HFFc6 (cell line): Measurements from ENCODE around the gene CDIPT. TPM values are rescaled to one million over a fixed set of nuclear protein-coding genes. Genes with fewer than 3 reads are reported as not detected.

Experiments used
- DNase-seq: peaks from one replicate; pipeline ENCODE4 v3.0.0-alpha.2; 2018
- H3K27ac Mint-ChIP-seq: 2 replicates; pipeline ENCODE4 v1.8.0; 2020; ENCODE audit warnings: mild to moderate bottlenecking, mixed read lengths
- H3K27me3 Mint-ChIP-seq: 2 replicates; pipeline ENCODE4 v1.8.0; 2021; ENCODE audit warnings: mild to moderate bottlenecking, moderate library complexity, mixed read lengths; ENCODE audit not compliant: insufficient read depth
- H3K36me3 Mint-ChIP-seq: 2 replicates; pipeline ENCODE4 v1.8.0; 2021; ENCODE audit warnings: low read depth, mixed read lengths
- H3K4me1 Mint-ChIP-seq: 2 replicates; pipeline ENCODE4 v1.8.0; 2020; ENCODE audit warnings: low read depth, mixed read lengths
- H3K4me3 Mint-ChIP-seq: 2 replicates; pipeline ENCODE4 v1.8.0; 2020; ENCODE audit warnings: mild to moderate bottlenecking, moderate library complexity, mixed read lengths
- H3K9me3 Mint-ChIP-seq: 2 replicates; pipeline ENCODE4 v1.8.0; 2020; ENCODE audit warnings: mild to moderate bottlenecking, mixed read lengths
- total RNA-seq, 6 experiments: library from RNA; stranded (reverse); fragmentation: NEBNext Ultra II Directional; extraction: Animal tissue kit (Norgen Biotek cat#: 25700); gene quantifications; 2 replicates in 1 of 6; 3 replicates in 5 of 6; pipeline ENCODE4 v1.2.3, GENCODE V29; 2021
- TF ChIP-seq, protein P1 (sequence below): fragments of 200-600 bp; sonication (generic); IDR thresholded peaks from 2 replicates; pipeline ENCODE4 v1.5.0; 2021; ENCODE audit warnings: antibody characterized with exemption, mild to moderate bottlenecking

The CDIPT gene
- total RNA-seq, 6 experiments from 2014 or later = 82.6 to 115 (median 94.7) TPM

DNA sequence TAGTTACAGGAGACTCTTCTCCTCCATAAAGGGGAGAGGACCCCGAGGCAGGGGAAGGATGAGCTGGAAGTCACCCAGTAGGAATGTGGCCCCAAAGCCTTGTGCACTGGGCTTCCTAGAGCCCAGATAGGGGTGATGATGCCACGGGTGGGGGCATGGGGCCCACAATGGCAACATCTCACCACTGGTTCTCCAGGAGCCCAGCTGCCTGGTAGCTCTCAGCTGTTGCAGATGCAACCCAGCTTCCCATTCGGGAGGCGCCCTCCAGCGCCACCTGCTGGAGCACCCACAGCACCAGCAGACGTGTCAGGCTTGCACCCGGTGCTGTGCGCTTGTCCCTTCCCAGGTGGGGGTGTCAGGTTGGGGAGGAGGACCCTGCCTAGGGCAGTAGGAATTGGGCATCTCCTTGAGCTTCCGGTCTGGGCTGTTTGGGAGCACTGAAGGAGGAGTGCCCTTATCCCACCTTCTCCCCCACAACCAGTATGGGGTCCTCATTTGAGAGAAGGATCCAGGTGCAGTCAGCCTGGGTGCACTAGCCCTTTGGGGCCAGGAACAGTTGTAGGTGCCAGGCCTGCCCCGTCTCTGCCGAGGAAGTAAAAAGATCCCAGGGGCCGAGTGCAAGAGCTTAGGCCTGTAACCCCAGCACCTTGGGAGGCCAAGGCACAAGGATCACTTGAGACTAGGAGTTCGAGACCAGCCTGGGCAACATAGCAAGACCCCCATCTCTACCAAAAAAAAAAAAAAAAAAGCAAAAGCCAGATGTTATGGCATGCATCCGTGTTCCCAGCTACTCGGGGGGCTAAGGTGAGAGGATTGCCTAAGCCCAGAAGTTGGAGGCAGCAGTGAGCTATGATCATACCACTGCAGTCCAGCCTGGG is 14.4 kb downstream of the CDIPT start:
- Mint-ChIP-seq H3K4me1 (no peaks in the 10 kb centered on the region), H3K27ac (peak overlapping the region; percentile 29; the same call in 1 of the 2 replicates), H3K27me3 (peaks cover 7% of the 10 kb centered on the region), H3K4me3 (no peak overlapping the region), H3K9me3 (no peaks in the 10 kb centered on the region), H3K36me3 (peaks cover 39% of the 10 kb centered on the region)
- TF ChIP-seq, protein P1, sequence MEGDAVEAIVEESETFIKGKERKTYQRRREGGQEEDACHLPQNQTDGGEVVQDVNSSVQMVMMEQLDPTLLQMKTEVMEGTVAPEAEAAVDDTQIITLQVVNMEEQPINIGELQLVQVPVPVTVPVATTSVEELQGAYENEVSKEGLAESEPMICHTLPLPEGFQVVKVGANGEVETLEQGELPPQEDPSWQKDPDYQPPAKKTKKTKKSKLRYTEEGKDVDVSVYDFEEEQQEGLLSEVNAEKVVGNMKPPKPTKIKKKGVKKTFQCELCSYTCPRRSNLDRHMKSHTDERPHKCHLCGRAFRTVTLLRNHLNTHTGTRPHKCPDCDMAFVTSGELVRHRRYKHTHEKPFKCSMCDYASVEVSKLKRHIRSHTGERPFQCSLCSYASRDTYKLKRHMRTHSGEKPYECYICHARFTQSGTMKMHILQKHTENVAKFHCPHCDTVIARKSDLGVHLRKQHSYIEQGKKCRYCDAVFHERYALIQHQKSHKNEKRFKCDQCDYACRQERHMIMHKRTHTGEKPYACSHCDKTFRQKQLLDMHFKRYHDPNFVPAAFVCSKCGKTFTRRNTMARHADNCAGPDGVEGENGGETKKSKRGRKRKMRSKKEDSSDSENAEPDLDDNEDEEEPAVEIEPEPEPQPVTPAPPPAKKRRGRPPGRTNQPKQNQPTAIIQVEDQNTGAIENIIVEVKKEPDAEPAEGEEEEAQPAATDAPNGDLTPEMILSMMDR = peak; percentile 95
- DNase-seq = peak; percentile 48

DNA sequence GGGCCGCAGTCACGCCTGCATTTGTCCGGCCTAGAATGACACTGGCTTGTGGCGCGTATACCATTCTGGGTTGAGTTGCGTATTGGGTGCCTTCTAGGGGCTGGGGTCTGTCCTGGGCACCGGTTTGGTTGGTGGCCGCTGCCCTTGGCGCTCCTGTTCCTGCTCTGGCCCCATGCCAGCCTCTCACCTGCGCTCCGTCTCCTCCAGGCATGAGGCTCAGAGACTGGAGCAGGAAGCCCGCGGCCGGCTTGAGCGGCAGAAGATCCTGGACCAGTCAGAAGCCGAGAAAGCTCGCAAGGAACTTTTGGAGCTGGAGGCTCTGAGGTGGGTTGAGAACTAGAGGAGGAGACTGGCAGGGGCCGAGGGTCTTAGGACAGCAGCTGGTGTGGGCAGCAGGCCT is 17.4 kb downstream of the CDIPT start:
- peaks cover 7% of the 10 kb centered on the region for H3K27me3 Mint-ChIP-seq
- peaks cover 43% of the 10 kb centered on the region for H3K36me3 Mint-ChIP-seq
- DNase-seq = no peak

DNA sequence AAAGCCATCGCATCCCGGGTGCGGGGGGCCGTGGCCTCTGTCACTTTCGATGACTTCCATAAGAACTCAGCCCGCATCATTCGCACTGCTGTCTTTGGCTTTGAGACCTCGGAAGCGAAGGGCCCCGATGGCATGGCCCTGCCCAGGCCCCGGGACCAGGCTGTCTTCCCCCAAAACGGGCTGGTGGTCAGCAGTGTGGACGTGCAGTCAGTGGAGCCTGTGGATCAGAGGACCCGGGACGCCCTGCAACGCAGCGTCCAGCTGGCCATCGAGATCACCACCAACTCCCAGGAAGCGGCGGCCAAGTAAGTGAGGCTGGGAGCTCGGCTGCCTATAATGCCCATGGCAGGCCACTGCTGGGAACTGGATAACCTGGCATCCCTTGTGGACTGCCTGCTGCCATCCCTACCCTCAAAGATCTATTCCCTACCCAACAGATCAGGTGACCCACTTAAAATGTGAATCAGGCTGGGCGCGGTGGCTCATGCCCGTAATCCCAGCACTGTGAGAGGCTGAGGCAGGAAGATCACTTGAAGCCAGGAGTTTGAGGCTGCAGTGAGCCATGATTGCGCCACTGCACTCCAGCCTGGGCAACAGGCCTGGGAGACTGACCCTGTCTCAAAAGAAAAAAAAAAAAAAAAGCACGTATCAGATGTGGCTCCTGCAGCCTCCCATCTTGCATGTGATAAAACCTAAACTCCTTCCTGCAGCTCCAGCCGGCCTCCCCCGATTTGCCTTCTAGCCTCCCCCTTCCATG is 18.3 kb downstream of the CDIPT start:
- H3K4me1 Mint-ChIP-seq = no peaks in the 10 kb centered on the region
- DNase-seq = no peak
- peaks cover 43% of the 10 kb centered on the region for H3K36me3 Mint-ChIP-seq

More for the DNA sequence above, 17.4 kb downstream of the CDIPT start:
- Mint-ChIP-seq H3K27ac (no peak overlapping the region; the same call in 1 of the 2 replicates), H3K9me3 (no peaks in the 10 kb centered on the region), H3K4me3 (no peak overlapping the region), H3K4me1 (no peaks in the 10 kb centered on the region)
- TF ChIP-seq, protein P1 = no peak

DNA sequence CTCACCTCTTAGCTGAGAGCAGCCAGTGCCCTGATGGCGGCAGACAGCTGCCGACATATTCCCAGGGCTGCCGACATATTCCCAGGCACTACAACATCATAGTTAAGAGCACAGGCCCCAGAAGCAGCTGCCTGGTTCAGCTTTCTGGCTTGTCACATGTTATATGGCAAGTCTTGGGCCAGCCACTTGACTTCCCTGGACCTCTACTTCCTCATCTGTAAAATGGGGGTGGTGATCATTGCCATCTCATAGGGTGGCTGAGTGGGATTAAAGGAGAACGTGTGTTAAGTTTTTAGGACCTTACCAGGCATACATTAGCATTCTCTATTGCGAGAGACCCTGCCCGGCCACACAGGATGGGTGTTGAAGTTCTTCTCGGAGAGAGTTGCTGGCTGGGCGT is 19.1 kb downstream of the CDIPT start:
- no peak overlapping the region; the same call in 1 of the 2 replicates for H3K27ac Mint-ChIP-seq
- DNase-seq = no peak
- H3K27me3 Mint-ChIP-seq = peaks cover 7% of the 10 kb centered on the region
- TF ChIP-seq, protein P1 = no peak
- H3K4me3 Mint-ChIP-seq = no peak overlapping the region
- H3K9me3 Mint-ChIP-seq = no peaks in the 10 kb centered on the region
- no peaks in the 10 kb centered on the region for H3K4me1 Mint-ChIP-seq
- peaks cover 44% of the 10 kb centered on the region for H3K36me3 Mint-ChIP-seq

More for the DNA sequence above, 18.3 kb downstream of the CDIPT start:
- peaks cover 7% of the 10 kb centered on the region for H3K27me3 Mint-ChIP-seq
- no peak overlapping the region for H3K27ac Mint-ChIP-seq
- TF ChIP-seq, protein P1 = no peak
- no peak overlapping the region; the same call in 1 of the 2 replicates for H3K4me3 Mint-ChIP-seq
- no peaks in the 10 kb centered on the region for H3K9me3 Mint-ChIP-seq

DNA sequence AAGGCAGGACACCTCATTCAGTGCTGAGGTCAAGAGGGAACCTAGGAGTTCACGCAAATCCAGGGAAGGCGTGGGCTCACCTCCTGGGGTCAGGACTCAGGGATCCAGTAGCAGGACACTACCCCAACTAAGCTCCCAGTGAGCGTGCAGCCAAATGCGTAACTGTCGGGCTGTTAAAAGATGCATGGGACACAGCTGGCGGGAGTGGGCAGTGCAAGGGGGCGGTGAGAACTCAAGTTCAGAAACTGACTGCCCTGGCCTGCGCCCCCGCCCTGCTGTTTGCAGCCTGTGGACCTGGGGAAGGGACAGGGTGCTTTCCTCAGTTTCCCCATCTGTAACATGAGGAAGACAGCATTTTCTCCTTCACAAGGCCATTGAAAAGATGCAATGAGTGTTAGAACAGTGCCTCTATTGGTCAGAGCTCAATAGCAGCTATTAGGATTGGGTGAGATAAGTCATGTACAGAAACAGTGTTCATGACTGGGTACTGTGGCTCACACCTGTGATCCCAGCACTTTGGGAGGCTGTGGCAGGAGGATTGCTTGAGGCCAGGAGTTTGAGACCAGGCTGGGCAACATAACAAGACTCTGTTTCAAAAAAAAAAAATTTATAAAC is 20.2 kb downstream of the CDIPT start:
- TF ChIP-seq, protein P1 = 0 out of 2 replicates have a peak, but pooled peaks have one; percentile 28
- Mint-ChIP-seq H3K27me3 (peaks cover 3% of the 10 kb centered on the region; the same call in 1 of the 2 replicates), H3K27ac (no peak overlapping the region), H3K4me3 (no peak overlapping the region), H3K4me1 (no peaks in the 10 kb centered on the region), H3K9me3 (no peaks in the 10 kb centered on the region), H3K36me3 (peaks cover 40% of the 10 kb centered on the region)
- DNase-seq = no peak
